Measurements from ENCODE around the gene RGL1.
A peak's percentile ranks its signal among the peaks of the same experiment; 100 is the strongest.

Gene RGL1

GRCh38 chr1:183889095-183889494 is 84.2 kb downstream of the RGL1 start:
- DNase-seq (ENCODE audit: low spot score): no peak

GRCh38 chr1:183891158-183891856 is 86.4 kb downstream of the RGL1 start:
- DNase-seq (ENCODE audit: low spot score): no peak

- DNase-seq (ENCODE audit: low spot score): no peak
Observed at GRCh38 chr1:183892351-183892793, 87.5 kb downstream of the RGL1 start.

GRCh38 chr1:183893561-183894289 is 88.8 kb downstream of the RGL1 start:
- DNase-seq (ENCODE audit: low spot score): no peak

GRCh38 chr1:183894290-183894565 is 89.3 kb downstream of the RGL1 start:
- no peak for DNase-seq (ENCODE audit: low spot score)

- DNase-seq (ENCODE audit: low spot score): no peak
Observed at GRCh38 chr1:183896466-183897048, 91.6 kb downstream of the RGL1 start.

GRCh38 chr1:183898001-183898396 is 93.1 kb downstream of the RGL1 start:
- no peak for DNase-seq (ENCODE audit: low spot score)

GRCh38 chr1:183898610-183899009 is 93.7 kb downstream of the RGL1 start:
- DNase-seq (ENCODE audit: low spot score): no peak

- DNase-seq (ENCODE audit: low spot score): no peak
Observed at GRCh38 chr1:183901748-183902330, 96.9 kb downstream of the RGL1 start.

GRCh38 chr1:183903101-183903500 is 98.2 kb downstream of the RGL1 start:
- no peak for DNase-seq (ENCODE audit: low spot score)

- DNase-seq (ENCODE audit: low spot score): no peak
Observed at GRCh38 chr1:183905508-183906113, 100.7 kb downstream of the RGL1 start.

GRCh38 chr1:183907070-183907469 is 102.2 kb downstream of the RGL1 start:
- no peak for DNase-seq (ENCODE audit: low spot score)

- no peak for DNase-seq (ENCODE audit: low spot score)
Observed at GRCh38 chr1:183908079-183908478, 103.2 kb downstream of the RGL1 start.

GRCh38 chr1:183909672-183910071 is 104.8 kb downstream of the RGL1 start:
- no peak for DNase-seq (ENCODE audit: low spot score)

GRCh38 chr1:183910845-183911244 is 105.9 kb downstream of the RGL1 start:
- no peak for DNase-seq (ENCODE audit: low spot score)

GRCh38 chr1:183911285-183911684 is 106.4 kb downstream of the RGL1 start:
- no peak for DNase-seq (ENCODE audit: low spot score)

- DNase-seq (ENCODE audit: low spot score): no peak
Observed at GRCh38 chr1:183912265-183912886, 107.5 kb downstream of the RGL1 start.

- DNase-seq (ENCODE audit: low spot score): no peak
Observed at GRCh38 chr1:183913567-183913993, 108.7 kb downstream of the RGL1 start.

- no peak for DNase-seq (ENCODE audit: low spot score)
Observed at GRCh38 chr1:183914276-183914675, 109.4 kb downstream of the RGL1 start.

- no peak for DNase-seq (ENCODE audit: low spot score)
Observed at GRCh38 chr1:183914891-183915290, 110.0 kb downstream of the RGL1 start.

- DNase-seq (ENCODE audit: low spot score): peak; percentile 95
Observed at GRCh38 chr1:183915625-183916510, 110.9 kb downstream of the RGL1 start.
